CD4-positive, alpha-beta T cell treated with Interleukin-6 for 4 hours (primary cell): ENCODE measurements around the gene SIX3.

Experiments
- DNase-seq: peaks from one replicate; pipeline ENCODE4 v3.0.0-alpha.2; 2020; ENCODE audit warnings: mixed read lengths

SIX3 gene

GRCh38 chr2:44960871-44961270 lies 19.4 kb downstream of the SIX3 start:
- no peak for DNase-seq

GRCh38 chr2:44962176-44962695 lies 20.7 kb downstream of the SIX3 start:
- DNase-seq: no peak

- DNase-seq: no peak
Observed at GRCh38 chr2:44964752-44965236, 23.3 kb downstream of the SIX3 start.

- no peak for DNase-seq
Observed at GRCh38 chr2:44965684-44966083, 24.2 kb downstream of the SIX3 start.

- DNase-seq: no peak
Observed at GRCh38 chr2:44967056-44967455, 25.6 kb downstream of the SIX3 start.

GRCh38 chr2:44967727-44968432 lies 26.4 kb downstream of the SIX3 start:
- DNase-seq: no peak

GRCh38 chr2:44969936-44970335 lies 28.4 kb downstream of the SIX3 start:
- DNase-seq: no peak

- DNase-seq: no peak
Observed at GRCh38 chr2:44970846-44971450, 29.4 kb downstream of the SIX3 start.

GRCh38 chr2:44972771-44973535 lies 31.5 kb downstream of the SIX3 start:
- no peak for DNase-seq

- no peak for DNase-seq
Observed at GRCh38 chr2:44974064-44974715, 32.7 kb downstream of the SIX3 start.

GRCh38 chr2:44975571-44976450 lies 34.3 kb downstream of the SIX3 start:
- DNase-seq: no peak

- no peak for DNase-seq
Observed at GRCh38 chr2:44979581-44979980, 38.1 kb downstream of the SIX3 start.

GRCh38 chr2:44980751-44981713 lies 39.5 kb downstream of the SIX3 start:
- no peak for DNase-seq

- peak; percentile 67 for DNase-seq
Observed at GRCh38 chr2:44981714-44982108, 40.2 kb downstream of the SIX3 start.

GRCh38 chr2:44983836-44984604 lies 42.5 kb downstream of the SIX3 start:
- DNase-seq: no peak

- no peak for DNase-seq
Observed at GRCh38 chr2:44989176-44989575, 47.7 kb downstream of the SIX3 start.

GRCh38 chr2:44994377-44994776 lies 52.9 kb downstream of the SIX3 start:
- no peak for DNase-seq
